Measurements from ENCODE around the gene PSMA2.

Gene PSMA2

DNA sequence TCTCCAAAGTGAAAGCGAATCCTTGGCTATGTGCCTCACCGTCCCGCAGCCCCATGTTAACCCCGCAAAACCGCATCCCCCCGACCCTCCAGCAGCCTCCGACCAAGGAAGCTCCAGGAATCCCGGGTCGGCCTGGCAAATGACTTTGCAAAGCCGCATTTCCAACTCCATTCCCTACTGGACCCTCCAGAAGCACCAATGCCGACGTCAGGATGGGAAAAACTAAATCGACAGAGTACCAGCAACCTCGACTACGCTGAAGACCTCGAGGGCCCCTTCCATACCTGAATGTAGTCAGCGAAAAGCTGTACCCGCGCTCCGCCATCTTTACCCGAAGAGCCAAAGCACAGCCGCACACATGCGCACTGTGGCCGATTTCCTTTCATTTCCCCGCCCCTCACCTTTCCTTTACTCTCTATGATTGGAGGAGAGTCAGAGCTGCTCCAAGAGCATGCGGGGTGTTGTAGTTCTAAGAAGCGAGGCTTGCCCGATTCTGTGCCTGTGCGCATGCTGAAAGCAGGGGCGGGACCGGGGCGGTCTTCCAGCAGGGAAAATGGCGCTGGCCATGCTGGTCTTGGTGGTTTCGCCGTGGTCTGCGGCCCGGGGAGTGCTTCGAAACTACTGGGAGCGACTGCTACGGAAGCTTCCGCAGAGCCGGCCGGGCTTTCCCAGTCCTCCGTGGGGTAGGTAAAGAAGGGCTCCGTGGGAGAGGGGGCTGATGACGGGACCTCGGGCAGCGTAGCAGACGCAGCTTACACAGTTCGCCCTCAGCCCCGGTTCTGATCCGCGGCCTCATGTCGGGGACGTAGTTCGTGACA lies at the start of gene PSMA2, which contains the start of gene MRPL32:
TSS of gene PSMA2 (minus strand) at position 341 of the 818 bp plus-strand sequence. CDS start at position 325, 16 bp downstream.
TSS of gene MRPL32 (plus strand) at position 543 of the 818 bp plus-strand sequence. CDS start at position 554, 11 bp downstream.
- H3K36me3 Mint-ChIP-seq, result peaks cover 6% of the 10 kb centered on the region
- H3K4me1 Mint-ChIP-seq, result peaks cover 26% of the 10 kb centered on the region
- no peaks in the 10 kb centered on the region for H3K27me3 Mint-ChIP-seq
- DNase-seq (ENCODE audit: low spot score in 2 of 2) (peak; percentile 79 to 92), ATAC-seq (ENCODE audit: low read depth) (peak; percentile 98)
- H3K4me3 Mint-ChIP-seq, result peak within 1 kb of the TSS; percentile 93
- no peaks in the 10 kb centered on the region for H3K9me3 Mint-ChIP-seq
- peak within 1 kb of the TSS; percentile 95 for H3K27ac Mint-ChIP-seq

DNA sequence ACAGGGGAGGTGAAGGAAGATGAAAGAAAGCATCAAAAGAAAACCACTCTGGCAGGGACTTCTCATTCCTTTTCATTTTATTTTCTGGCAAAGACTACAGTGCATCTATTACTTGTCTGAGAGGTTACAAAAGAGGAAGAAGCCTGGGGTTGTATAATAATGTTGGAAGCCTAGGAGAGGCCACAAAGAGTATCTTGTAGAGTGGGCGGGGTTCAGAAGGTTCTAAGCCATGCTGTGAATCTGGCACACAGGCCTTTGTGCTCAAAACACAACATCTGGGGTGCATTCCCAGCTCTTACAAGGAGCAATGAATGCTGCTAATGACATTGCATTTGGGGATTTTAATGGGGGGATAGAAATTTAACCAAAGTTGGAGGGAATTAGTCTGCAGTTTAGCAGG lies 49.6 kb upstream of the PSMA2 start:
- Mint-ChIP-seq H3K36me3 (no peaks in the 10 kb centered on the region), H3K27ac (no peak overlapping the region), H3K27me3 (peaks cover 5% of the 10 kb centered on the region), H3K9me3 (peaks cover 6% of the 10 kb centered on the region), H3K4me3 (no peak overlapping the region), H3K4me1 (no peaks in the 10 kb centered on the region)
- ATAC-seq (ENCODE audit: low read depth) (no peak), DNase-seq (ENCODE audit: low spot score in 2 of 2) (no peak)

DNA sequence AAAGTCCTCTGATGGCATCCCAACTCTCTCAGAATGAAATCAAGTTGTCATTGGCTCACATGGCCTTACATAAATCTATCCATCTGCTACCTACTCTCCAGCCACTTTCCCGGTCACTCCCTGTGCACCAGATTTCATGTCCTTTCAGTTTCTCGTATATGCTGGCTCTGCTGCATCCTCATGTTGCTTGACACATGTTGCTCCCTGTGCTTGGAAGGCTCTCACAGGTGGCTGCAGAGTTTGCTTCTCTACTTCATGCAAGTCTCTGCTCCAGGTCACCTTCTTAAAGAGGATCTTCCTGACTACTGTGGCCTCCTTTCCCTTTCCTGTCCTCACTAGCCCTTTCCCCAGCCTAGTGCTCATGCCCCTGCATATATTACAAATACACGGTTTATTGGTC lies 48.5 kb upstream of the PSMA2 start:
- H3K9me3 Mint-ChIP-seq, result peaks cover 3% of the 10 kb centered on the region
- peaks cover 4% of the 10 kb centered on the region for H3K27me3 Mint-ChIP-seq
- H3K4me1 Mint-ChIP-seq, result no peaks in the 10 kb centered on the region
- no peak for DNase-seq (ENCODE audit: low spot score in 2 of 2)
- no peak overlapping the region for H3K4me3 Mint-ChIP-seq
- H3K36me3 Mint-ChIP-seq, result no peaks in the 10 kb centered on the region
- no peak for ATAC-seq (ENCODE audit: low read depth)
- H3K27ac Mint-ChIP-seq, result no peak overlapping the region

DNA sequence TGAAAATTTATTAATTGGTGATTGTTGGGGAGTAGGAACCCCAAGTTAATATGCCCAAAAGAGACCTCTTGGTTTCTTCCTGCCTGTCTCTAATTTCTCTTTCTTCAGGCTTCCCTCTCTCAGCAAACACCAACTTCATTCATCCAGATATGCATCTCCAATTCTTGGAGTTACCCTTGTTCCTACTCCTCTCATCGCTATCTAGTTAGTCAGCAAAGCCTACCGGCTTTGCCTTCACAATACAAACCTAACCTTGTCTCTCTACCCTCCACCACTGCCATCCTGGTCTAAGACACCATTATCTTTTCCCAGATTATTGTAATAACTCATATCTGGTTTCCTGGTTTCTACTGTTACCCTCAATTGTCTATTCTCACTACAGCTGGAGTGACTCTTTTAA lies 48.1 kb upstream of the PSMA2 start:
- no peak overlapping the region for H3K4me3 Mint-ChIP-seq
- H3K36me3 Mint-ChIP-seq, result no peaks in the 10 kb centered on the region
- H3K4me1 Mint-ChIP-seq, result no peaks in the 10 kb centered on the region
- no peak overlapping the region for H3K27ac Mint-ChIP-seq
- H3K27me3 Mint-ChIP-seq, result peaks cover 4% of the 10 kb centered on the region
- DNase-seq (ENCODE audit: low spot score in 2 of 2) (no peak), ATAC-seq (ENCODE audit: low read depth) (no peak)
- peaks cover 3% of the 10 kb centered on the region for H3K9me3 Mint-ChIP-seq

DNA sequence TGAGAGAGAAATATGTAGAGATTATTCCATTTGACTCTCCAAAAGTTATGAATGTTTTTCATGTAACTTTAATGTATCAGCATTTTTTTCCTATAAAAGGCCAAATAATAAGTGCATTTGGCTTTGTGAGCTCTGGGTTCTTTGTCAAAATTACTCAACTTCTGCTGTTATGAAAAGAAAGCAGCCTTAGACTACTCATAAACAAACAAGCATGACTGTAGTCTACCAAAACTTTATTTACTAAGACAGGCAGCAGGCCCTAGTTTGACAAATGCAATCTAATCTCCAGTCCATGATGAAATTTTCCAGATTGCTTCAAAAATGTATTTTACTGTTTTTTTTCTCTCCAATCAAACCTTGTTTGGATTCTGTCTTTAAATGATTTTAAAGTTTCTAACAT lies 46.5 kb upstream of the PSMA2 start:
- ATAC-seq (ENCODE audit: low read depth) (no peak), DNase-seq (ENCODE audit: low spot score in 2 of 2) (no peak)
- Mint-ChIP-seq H3K9me3 (no peaks in the 10 kb centered on the region), H3K27ac (no peak overlapping the region), H3K4me3 (no peak overlapping the region), H3K4me1 (no peaks in the 10 kb centered on the region), H3K36me3 (no peaks in the 10 kb centered on the region), H3K27me3 (peaks cover 5% of the 10 kb centered on the region)

DNA sequence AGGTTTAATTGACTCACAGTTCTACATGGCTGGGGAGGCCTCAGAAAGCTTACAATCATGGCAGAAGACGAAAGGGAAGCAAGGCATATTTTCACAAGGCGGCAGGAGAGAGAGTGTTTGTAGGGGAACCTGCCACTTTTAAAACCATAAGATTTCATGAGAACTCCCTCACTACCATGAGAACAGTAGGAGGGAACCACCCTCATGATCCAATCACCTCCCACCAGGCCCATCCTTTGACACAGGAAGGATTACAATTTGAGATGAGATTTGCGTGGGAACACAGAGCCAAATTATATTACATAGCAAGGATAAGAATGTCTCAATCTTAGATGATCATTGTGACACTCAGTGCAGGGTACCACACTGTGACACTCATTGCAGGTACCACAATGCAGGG lies 44.4 kb upstream of the PSMA2 start:
- Mint-ChIP-seq H3K9me3 (no peaks in the 10 kb centered on the region), H3K27me3 (peaks cover 5% of the 10 kb centered on the region), H3K4me3 (no peak overlapping the region), H3K36me3 (no peaks in the 10 kb centered on the region), H3K27ac (no peak overlapping the region), H3K4me1 (no peaks in the 10 kb centered on the region)
- ATAC-seq (ENCODE audit: low read depth), result no peak
- no peak for DNase-seq (ENCODE audit: low spot score in 2 of 2)

DNA sequence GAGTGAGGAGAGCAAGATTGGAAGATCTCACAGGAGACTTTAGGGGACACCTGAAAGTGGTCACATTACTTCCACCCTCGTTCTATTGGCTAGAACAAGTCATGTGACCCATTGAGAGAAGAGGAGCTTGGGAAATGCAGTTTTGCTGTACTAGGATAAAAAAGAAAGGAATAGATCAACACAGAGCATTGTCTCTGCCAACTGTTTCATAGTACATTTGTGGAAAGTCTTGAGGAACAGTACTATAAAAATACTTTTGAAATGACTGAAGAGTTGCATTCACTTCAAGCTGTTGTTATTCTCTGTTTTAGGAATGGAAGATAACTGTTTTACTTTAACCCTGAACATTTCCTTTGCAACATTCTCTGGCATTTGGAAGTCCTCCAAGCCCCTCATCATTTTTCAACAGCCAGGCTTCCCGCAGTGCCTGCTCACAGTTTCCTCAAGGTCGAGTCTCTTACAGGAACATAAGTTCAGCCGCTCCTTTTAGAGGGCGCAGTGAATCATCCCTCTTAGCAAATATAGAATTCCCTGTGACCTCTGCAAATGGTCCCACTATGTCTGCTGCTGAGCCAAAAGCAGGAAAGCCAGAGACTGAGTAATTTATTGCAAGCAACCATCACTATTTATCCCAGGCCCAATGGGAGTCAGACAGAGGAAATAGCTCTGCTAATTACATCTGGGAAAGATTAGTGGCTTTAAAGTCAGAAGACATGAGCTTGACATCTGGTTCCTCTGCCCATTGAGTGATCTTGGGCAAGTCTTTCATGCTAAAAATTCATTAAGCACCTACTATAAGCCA lies 40.9 kb upstream of the PSMA2 start:
- Mint-ChIP-seq H3K9me3 (no peaks in the 10 kb centered on the region), H3K4me3 (no peak overlapping the region), H3K27me3 (peaks cover 6% of the 10 kb centered on the region), H3K27ac (no peak overlapping the region), H3K4me1 (no peaks in the 10 kb centered on the region), H3K36me3 (no peaks in the 10 kb centered on the region)
- no peak for DNase-seq (ENCODE audit: low spot score in 2 of 2)
- no peak for ATAC-seq (ENCODE audit: low read depth)

DNA sequence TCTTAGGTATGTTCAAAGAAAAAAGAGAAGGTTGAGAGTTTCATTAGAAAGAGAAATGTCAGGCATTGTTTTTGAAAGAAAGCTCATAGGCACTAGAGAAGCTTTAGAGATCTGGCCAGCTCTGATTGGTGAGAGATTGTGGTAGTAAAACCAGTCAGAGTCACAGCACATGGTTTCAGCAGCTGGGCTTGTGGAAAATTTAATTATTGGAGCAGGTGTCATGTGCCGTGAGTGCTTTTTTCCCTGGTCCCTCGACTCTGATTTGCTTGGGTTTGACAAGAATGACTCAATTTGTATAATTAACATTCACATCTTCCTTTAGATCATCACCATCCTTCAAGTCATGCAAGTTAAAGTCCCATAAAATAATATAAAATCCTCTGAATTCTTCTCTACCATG lies 35.4 kb upstream of the PSMA2 start:
- no peaks in the 10 kb centered on the region for H3K4me1 Mint-ChIP-seq
- no peak overlapping the region for H3K27ac Mint-ChIP-seq
- no peaks in the 10 kb centered on the region for H3K36me3 Mint-ChIP-seq
- DNase-seq (ENCODE audit: low spot score in 2 of 2) (no peak), ATAC-seq (ENCODE audit: low read depth) (no peak)
- H3K4me3 Mint-ChIP-seq, result no peak overlapping the region
- no peaks in the 10 kb centered on the region for H3K9me3 Mint-ChIP-seq
- peaks cover 5% of the 10 kb centered on the region for H3K27me3 Mint-ChIP-seq

DNA sequence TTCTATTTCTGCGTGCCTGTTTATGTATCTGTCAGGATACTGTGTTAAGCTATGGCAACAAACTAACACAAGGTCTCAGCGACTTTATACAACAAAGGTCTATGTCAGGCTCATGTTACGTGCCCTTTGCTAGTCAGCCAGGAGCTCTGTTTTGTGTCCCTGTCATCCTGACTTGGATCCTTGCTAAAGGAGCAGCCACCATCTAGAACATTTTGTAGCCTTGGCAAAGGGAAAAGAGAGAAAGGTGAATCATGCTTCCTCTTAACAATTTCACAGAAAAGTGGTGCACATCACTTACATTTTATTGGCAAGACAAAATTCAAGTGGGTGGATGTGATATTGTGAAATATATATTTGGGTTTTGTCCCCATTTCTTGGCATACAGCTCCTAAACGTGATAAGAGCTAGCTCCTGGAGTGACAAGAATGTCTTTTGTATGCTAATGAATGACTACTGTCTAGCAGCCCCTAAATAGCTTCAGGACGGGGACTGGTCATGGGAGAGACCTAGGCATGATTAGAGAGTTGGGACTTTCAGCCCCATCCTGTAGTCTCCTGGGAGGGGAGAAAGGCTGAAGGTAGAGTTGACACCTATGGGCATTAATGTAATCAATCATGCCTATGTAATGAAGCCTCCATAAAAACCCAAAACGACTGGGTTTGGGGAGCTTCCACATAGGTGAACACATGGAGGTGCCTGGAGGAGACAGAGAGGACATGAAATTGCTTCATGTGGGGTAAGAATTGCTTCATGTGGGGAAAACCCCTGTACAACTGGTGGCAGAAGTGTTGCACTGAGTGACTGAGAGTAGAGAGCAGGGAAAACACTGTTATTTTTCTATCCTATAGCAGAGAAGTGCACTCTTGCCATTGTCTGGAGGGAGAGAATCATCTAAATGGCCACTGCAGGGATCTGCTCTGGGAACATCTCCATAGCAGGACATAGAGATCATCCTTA lies 33.2 kb upstream of the PSMA2 start:
- Mint-ChIP-seq H3K36me3 (no peaks in the 10 kb centered on the region), H3K27ac (no peak overlapping the region), H3K9me3 (no peaks in the 10 kb centered on the region), H3K4me3 (no peak overlapping the region), H3K27me3 (peaks cover 8% of the 10 kb centered on the region), H3K4me1 (no peaks in the 10 kb centered on the region)
- DNase-seq (ENCODE audit: low spot score in 2 of 2) (no peak), ATAC-seq (ENCODE audit: low read depth) (no peak)

DNA sequence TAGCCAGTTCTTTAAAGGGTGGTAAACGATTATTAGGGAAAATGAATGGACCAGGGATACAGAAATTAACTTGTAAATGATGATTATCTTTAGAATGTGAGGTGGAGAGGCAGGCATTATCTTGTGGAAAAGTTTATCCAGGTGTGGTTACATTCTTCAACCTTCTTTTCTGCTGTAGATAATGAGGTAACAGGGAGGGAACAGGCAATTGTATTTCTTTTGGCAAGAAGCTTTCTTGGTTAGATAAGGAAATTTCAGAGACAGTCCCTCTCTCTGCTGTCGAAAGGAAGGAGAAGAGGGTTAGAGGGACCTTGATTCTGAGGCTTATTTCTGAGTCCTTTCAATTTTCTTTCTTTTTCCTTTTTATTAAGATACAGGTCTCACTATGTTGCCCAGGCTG lies 32.3 kb upstream of the PSMA2 start:
- H3K9me3 Mint-ChIP-seq, result no peaks in the 10 kb centered on the region
- H3K4me1 Mint-ChIP-seq, result no peaks in the 10 kb centered on the region
- H3K27me3 Mint-ChIP-seq, result peaks cover 8% of the 10 kb centered on the region
- no peak overlapping the region for H3K4me3 Mint-ChIP-seq
- H3K36me3 Mint-ChIP-seq, result no peaks in the 10 kb centered on the region
- ATAC-seq (ENCODE audit: low read depth) (no peak), DNase-seq (ENCODE audit: low spot score in 2 of 2) (no peak)
- no peak overlapping the region for H3K27ac Mint-ChIP-seq

DNA sequence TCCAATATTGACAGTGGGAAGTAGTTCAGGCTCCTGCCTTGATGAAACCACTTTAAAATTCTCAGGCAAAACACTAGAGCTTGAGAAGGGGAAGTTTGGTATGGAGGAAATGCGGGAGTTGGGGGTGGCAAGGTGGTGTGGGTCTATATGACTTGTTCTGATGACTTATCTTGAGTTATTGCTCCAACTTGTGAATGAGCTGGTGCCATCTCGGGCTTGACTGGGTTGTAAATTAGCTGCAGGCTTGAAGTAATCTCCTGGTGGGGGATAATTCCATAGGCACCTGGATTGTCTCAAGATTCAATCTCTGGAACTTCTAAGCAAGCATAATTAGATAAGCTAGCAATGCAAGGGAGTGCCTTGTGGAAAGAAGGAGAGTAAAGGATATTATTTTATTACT lies 29.2 kb upstream of the PSMA2 start:
- ATAC-seq (ENCODE audit: low read depth), result no peak
- Mint-ChIP-seq H3K27ac (no peak overlapping the region), H3K4me3 (no peak overlapping the region), H3K36me3 (no peaks in the 10 kb centered on the region), H3K9me3 (peaks cover 4% of the 10 kb centered on the region), H3K27me3 (peaks cover 8% of the 10 kb centered on the region), H3K4me1 (no peaks in the 10 kb centered on the region)
- no peak for DNase-seq (ENCODE audit: low spot score in 2 of 2)

DNA sequence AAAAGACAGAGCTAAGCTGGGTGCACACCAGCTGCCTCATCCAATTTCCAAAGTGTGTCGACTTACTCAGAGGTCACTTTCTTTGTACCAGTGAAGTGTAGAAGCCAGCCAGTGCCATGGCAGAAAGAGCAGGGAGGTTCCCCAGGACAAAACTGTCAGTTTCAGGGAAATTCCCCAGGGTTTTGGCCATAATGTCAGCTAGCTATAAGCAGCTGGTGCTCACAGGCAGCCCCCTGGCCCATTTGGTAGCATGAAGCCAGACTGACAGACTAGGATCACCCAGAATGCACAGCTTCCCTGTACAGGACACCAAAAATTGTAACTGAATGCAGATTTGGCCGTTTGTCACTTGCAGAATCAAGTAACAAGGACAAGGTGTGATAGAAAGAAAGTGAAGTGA lies 28.8 kb upstream of the PSMA2 start:
- no peak for DNase-seq (ENCODE audit: low spot score in 2 of 2)
- no peak for ATAC-seq (ENCODE audit: low read depth)
- Mint-ChIP-seq H3K36me3 (no peaks in the 10 kb centered on the region), H3K4me3 (no peak overlapping the region), H3K4me1 (no peaks in the 10 kb centered on the region), H3K9me3 (peaks cover 4% of the 10 kb centered on the region), H3K27ac (no peak overlapping the region), H3K27me3 (peaks cover 8% of the 10 kb centered on the region)

DNA sequence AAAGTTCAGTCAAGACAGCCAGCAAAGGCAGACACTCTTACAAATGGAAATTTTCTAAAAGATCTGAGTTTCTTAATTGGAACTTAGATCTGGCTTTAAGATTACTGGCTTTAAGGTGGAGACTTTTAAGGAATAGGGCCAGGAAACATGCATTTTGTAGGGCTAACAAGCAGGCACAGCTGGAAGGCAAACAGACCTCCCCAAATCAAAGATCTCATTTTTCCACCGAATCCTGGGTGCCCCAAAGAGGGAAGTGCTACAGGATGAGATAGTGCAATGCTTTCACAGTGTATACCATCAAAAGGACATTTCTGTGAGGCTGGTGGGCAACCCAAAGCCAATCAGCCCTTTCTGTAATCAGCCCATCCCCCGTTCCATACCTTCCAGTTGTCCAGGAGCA lies 27.6 kb upstream of the PSMA2 start:
- no peak overlapping the region for H3K27ac Mint-ChIP-seq
- peaks cover 2% of the 10 kb centered on the region for H3K36me3 Mint-ChIP-seq
- ATAC-seq (ENCODE audit: low read depth) (no peak), DNase-seq (ENCODE audit: low spot score in 2 of 2) (no peak)
- no peaks in the 10 kb centered on the region for H3K4me1 Mint-ChIP-seq
- no peak overlapping the region for H3K4me3 Mint-ChIP-seq
- H3K9me3 Mint-ChIP-seq, result peaks cover 4% of the 10 kb centered on the region
- peaks cover 5% of the 10 kb centered on the region for H3K27me3 Mint-ChIP-seq

DNA sequence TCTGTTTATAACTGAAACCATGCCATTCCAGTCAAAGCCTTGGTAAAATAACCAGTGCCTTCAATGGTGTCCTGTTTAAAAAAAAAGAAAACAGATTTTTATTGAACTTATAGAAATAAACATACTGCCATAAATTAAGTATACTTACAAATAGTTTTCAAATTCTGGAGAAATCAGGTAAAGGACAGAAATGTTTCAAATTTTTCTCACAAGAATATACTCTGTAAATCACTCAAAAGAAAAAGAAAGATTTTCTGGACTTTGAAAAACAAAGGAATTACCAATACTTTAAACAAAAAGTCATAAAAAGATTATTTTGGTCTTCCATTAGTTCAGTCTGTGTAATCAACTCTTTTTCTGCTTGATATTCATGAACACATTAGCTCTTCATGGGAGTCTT lies 24.1 kb upstream of the PSMA2 start:
- DNase-seq (ENCODE audit: low spot score in 2 of 2) (no peak), ATAC-seq (ENCODE audit: low read depth) (no peak)
- peaks cover 4% of the 10 kb centered on the region for H3K9me3 Mint-ChIP-seq
- H3K4me1 Mint-ChIP-seq, result no peaks in the 10 kb centered on the region
- H3K4me3 Mint-ChIP-seq, result no peak overlapping the region
- H3K27me3 Mint-ChIP-seq, result peaks cover 3% of the 10 kb centered on the region
- H3K27ac Mint-ChIP-seq, result no peak overlapping the region
- H3K36me3 Mint-ChIP-seq, result peaks cover 2% of the 10 kb centered on the region

Measured in memory B cell (primary cell).